Caco-2 (cell line): ENCODE measurements around the gene TFPI. TPM values are rescaled to one million over a fixed set of nuclear protein-coding genes. Genes with fewer than 3 reads are reported as not detected.

ENCODE experiments used
- BruUV-seq: library from RNA; stranded (reverse); fragments of 400-500 nt; replicated peaks from 2 replicates; lab custom pipeline; 2021; lab: Mats Ljungman, UMichigan
- CTCF ChIA-PET: fragments of 300-600 bp; sonication (Branson Sonifier 250); formaldehyde crosslinking; loops from one replicate; lab custom pipeline; 2022; ENCODE audit warnings: antibody characterized with exemption; lab: Charles Lee
- POLR2A ChIA-PET: fragments of 300-600 bp; sonication (Branson Sonifier 250); formaldehyde crosslinking; loops from one replicate; lab custom pipeline; 2022; ENCODE audit warnings: antibody characterized with exemption; lab: Charles Lee
- DNase-seq, 2 experiments: peaks; one replicate each; pipeline versions ENCODE4 v3.0.0 to v3.0.0-alpha.2; 2020 to 2022
- H3K27me3 ChIP-seq: replicated peaks from 2 replicates; pipeline ENCODE4 v1.6.0; 2011; ENCODE audit warnings: low read length; ENCODE audit not compliant: control insufficient read depth, insufficient read depth
- H3K36me3 ChIP-seq: 2 replicates; pipeline ENCODE4 v1.5.1; 2011; ENCODE audit warnings: low read length; ENCODE audit not compliant: control insufficient read depth, insufficient read depth
- H3K4me1 ChIP-seq: fragments of 250-450 bp; sonication (Bioruptor Pico); 2 replicates; pipeline ENCODE4 v1.5.1; 2020; ENCODE audit warnings: mild to moderate bottlenecking
- H3K4me3 ChIP-seq: 2 replicates; pipeline ENCODE4 v1.5.1; 2011; ENCODE audit warnings: low read depth, mild to moderate bottlenecking, control low read depth, low read length
- H3K9me3 ChIP-seq: fragments of 250-450 bp; sonication (Bioruptor Pico); 2 replicates; pipeline ENCODE4 v1.5.1; 2020; ENCODE audit warnings: mild to moderate bottlenecking, moderate library complexity
- H3K27ac Mint-ChIP-seq: one replicate; pipeline ENCODE4 v1.8.0; 2022; ENCODE audit warnings: mixed read lengths; ENCODE audit not compliant: unreplicated experiment
- H3K27me3 Mint-ChIP-seq: one replicate; pipeline ENCODE4 v1.8.0; 2022; ENCODE audit warnings: mixed read lengths; ENCODE audit not compliant: insufficient read depth, unreplicated experiment
- H3K36me3 Mint-ChIP-seq: one replicate; pipeline ENCODE4 v1.8.0; 2022; ENCODE audit warnings: mild to moderate bottlenecking, mixed read lengths; ENCODE audit not compliant: insufficient read depth, unreplicated experiment
- H3K4me1 Mint-ChIP-seq: one replicate; pipeline ENCODE4 v1.8.0; 2022; ENCODE audit warnings: low read depth, mixed read lengths; ENCODE audit not compliant: unreplicated experiment
- H3K4me3 Mint-ChIP-seq: one replicate; pipeline ENCODE4 v1.8.0; 2022; ENCODE audit warnings: mild to moderate bottlenecking, moderate library complexity, mixed read lengths; ENCODE audit not compliant: unreplicated experiment
- H3K9me3 Mint-ChIP-seq: one replicate; pipeline ENCODE4 v1.8.0; 2022; ENCODE audit warnings: mixed read lengths; ENCODE audit not compliant: unreplicated experiment
- intact Hi-C: fragments of 100-400 bp; cut with micrococcal nuclease; formaldehyde crosslinking; loops from one replicate; pipeline ENCODE4 v1.10.0; 2022; ENCODE audit not compliant: unreplicated experiment
- total RNA-seq: library from RNA; stranded (reverse); gene quantifications from 2 replicates; pipeline ENCODE4 v1.2.3, GENCODE V29; 2022
- TF ChIP-seq, protein P1 (sequence below), 2 experiments: fragments of 200-600 bp in 1 of 2; IDR thresholded peaks; 1 replicate in 1 of 2; 2 replicates in 1 of 2; pipeline versions ENCODE4 v1.5.1 to v1.8.0; 2011 to 2022; ENCODE audit warnings: antibody characterized with exemption in 1 of 2, control low read depth in 1 of 2, inconsistent platforms in 1 of 2, low read depth in 1 of 2, low read length in 1 of 2, mild to moderate bottlenecking in 1 of 2, moderate library complexity in 1 of 2; ENCODE audit not compliant: insufficient read depth in 1 of 2, severe bottlenecking in 1 of 2, unreplicated experiment in 1 of 2

Gene TFPI
- total RNA-seq, 1 experiment from 2014 or later, result 31.0 TPM

DNA sequence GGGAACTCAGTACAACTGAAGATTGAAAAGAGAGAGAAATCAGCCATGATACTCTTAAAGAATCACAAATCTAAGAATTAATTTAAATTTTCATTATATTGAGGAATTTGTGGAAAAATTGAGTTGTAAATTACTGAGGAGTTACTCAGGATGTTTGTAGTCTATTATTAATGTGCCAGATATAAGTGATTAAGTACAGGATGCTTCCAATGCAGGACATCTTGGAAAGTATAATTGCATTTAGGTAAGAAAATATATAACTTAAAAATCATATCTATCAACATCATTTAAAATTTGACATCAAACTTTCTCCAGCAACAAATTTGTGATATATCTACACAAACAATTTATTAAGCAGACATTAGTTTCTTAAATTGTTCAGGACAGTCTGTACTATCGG is 107.5 kb downstream of the TFPI start:
- Histone ChIP-seq H3K9me3 (no peaks in the 10 kb centered on the region), H3K4me1 (no peaks in the 10 kb centered on the region), H3K27me3 (no peaks in the 10 kb centered on the region; the same call in 1 of the 2 replicates), H3K36me3 (no peaks in the 10 kb centered on the region), H3K4me3 (no peak overlapping the region)
- ChIA-PET CTCF (no interaction called here), POLR2A (no interaction called here)
- BruUV-seq, result no TSS peak
- intact Hi-C loops, result no loop called here
- no peaks in the 10 kb centered on the region for H3K4me1 Mint-ChIP-seq
- no peaks in the 10 kb centered on the region for H3K27me3 Mint-ChIP-seq
- DNase-seq, result no peak
- no peak overlapping the region for H3K27ac Mint-ChIP-seq
- H3K4me3 Mint-ChIP-seq, result no peak overlapping the region
- TF ChIP-seq, protein P1, sequence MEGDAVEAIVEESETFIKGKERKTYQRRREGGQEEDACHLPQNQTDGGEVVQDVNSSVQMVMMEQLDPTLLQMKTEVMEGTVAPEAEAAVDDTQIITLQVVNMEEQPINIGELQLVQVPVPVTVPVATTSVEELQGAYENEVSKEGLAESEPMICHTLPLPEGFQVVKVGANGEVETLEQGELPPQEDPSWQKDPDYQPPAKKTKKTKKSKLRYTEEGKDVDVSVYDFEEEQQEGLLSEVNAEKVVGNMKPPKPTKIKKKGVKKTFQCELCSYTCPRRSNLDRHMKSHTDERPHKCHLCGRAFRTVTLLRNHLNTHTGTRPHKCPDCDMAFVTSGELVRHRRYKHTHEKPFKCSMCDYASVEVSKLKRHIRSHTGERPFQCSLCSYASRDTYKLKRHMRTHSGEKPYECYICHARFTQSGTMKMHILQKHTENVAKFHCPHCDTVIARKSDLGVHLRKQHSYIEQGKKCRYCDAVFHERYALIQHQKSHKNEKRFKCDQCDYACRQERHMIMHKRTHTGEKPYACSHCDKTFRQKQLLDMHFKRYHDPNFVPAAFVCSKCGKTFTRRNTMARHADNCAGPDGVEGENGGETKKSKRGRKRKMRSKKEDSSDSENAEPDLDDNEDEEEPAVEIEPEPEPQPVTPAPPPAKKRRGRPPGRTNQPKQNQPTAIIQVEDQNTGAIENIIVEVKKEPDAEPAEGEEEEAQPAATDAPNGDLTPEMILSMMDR (IDR thresholded peaks at IDR 0.05; ENCODE audit: insufficient read depth in 1 of 2, low read depth in 1 of 2, low read length in 1 of 2, severe bottlenecking in 1 of 2, unreplicated experiment in 1 of 2), result no peak
- H3K36me3 Mint-ChIP-seq, result no peaks in the 10 kb centered on the region
- no peaks in the 10 kb centered on the region for H3K9me3 Mint-ChIP-seq

DNA sequence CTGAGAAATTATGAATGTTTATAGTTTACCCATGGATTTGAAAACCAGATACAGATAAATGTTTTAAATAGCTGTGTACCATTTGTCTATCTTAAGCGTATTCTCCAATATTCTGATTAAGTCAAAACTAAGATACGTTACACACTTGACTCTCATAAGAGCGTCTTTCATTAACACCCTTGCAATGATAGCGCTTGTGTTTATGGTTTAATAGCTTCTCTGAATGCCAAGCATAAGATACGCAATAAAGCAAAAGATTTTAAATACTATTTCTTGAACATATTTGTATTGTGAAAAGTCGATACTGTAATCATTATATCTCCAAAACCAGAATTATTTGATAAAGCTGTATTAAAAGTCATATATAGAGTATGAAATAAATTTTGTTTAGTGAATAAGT is 109.2 kb downstream of the TFPI start:
- no peaks in the 10 kb centered on the region for H3K36me3 ChIP-seq
- Mint-ChIP-seq H3K36me3 (no peaks in the 10 kb centered on the region), H3K4me3 (no peak overlapping the region), H3K9me3 (no peaks in the 10 kb centered on the region), H3K27ac (no peak overlapping the region), H3K4me1 (no peaks in the 10 kb centered on the region), H3K27me3 (no peaks in the 10 kb centered on the region)
- no peaks in the 10 kb centered on the region for H3K4me1 ChIP-seq
- no peaks in the 10 kb centered on the region for H3K9me3 ChIP-seq
- TF ChIP-seq, protein P1 (IDR thresholded peaks at IDR 0.05; ENCODE audit: insufficient read depth in 1 of 2, low read depth in 1 of 2, low read length in 1 of 2, severe bottlenecking in 1 of 2, unreplicated experiment in 1 of 2), result no peak
- no TSS peak for BruUV-seq
- no peaks in the 10 kb centered on the region; the same call in 1 of the 2 replicates for H3K27me3 ChIP-seq
- no peak for DNase-seq
- intact Hi-C loops, result no loop called here
- no peak overlapping the region for H3K4me3 ChIP-seq
- ChIA-PET CTCF (no interaction called here), POLR2A (no interaction called here)

- Mint-ChIP-seq H3K27ac (no peak overlapping the region), H3K4me3 (no peak overlapping the region), H3K36me3 (no peaks in the 10 kb centered on the region), H3K27me3 (no peaks in the 10 kb centered on the region), H3K4me1 (no peaks in the 10 kb centered on the region), H3K9me3 (no peaks in the 10 kb centered on the region)
- Histone ChIP-seq H3K9me3 (no peaks in the 10 kb centered on the region), H3K4me1 (no peaks in the 10 kb centered on the region), H3K27me3 (no peaks in the 10 kb centered on the region), H3K4me3 (no peak overlapping the region), H3K36me3 (no peaks in the 10 kb centered on the region)
- CTCF ChIA-PET, result no interaction called here
- no TSS peak for BruUV-seq
- no peak for DNase-seq
- intact Hi-C loops, result no loop called here
- TF ChIP-seq, protein P1 (IDR thresholded peaks at IDR 0.05; ENCODE audit: insufficient read depth in 1 of 2, low read depth in 1 of 2, low read length in 1 of 2, severe bottlenecking in 1 of 2, unreplicated experiment in 1 of 2), result no peak
- POLR2A ChIA-PET, result no interaction called here
These were observed 111.5 kb downstream of the TFPI start for GRCh38 chr2:187442778-187443177.
